Activated CD8-positive, alpha-beta memory T cell treated with anti-CD3 and anti-CD28 coated beads for 48 hours (primary cell): ENCODE measurements around the gene NRCAM.
"Not testable (repeated sequence)": the region's sequence is repeated elsewhere in the genome, so short reads cannot be mapped to it uniquely, and the experiment has no call there.

ENCODE experiments used
- DNase-seq, 3 experiments: peaks; one replicate each; pipeline ENCODE4 v3.0.0-alpha.2; 2020; ENCODE audit warnings: low read depth in 2 of 3, low spot score in 2 of 3

NRCAM gene

DNA sequence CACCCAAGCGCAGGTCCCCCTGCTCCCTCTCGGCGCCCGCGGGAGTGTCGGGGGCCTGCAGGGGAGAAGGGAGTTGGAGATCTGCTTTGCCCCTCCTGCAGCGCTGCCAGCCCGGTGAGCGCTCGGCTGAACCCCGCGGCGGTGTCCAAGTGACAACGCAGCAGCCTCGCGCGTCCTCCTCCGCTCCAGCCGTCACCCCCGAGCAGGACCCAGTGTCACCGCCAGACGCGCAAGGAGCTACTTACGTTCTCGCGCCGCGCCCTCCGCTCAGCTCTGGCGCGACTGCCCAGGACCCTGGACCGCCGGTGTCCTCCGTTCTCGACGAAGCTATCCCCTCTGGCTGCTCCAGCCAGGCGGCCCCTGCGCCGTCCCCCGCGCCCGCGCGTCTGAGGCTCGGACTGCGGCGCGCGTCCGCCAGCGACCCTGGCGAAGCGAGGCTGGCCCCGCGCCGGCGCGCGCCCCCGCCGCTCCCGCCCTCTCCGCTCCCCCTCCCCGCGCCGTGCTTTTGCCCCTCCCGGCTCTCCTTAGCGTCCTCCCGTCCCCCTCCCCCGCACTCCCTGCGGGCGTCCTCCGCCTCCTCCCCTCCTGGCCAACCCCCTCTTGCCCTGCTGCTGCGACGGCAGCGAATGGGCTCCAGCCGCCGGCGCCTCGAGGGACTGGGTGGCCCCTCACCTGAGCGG is at the start of gene NRCAM:
NRCAM (minus strand) TSS at position 439 of the 680 bp plus-strand sequence. CDS start 216,372 bp downstream, outside the sequence.
- peak in 2 of 3 experiments; percentile 10 to 26 for DNase-seq

DNA sequence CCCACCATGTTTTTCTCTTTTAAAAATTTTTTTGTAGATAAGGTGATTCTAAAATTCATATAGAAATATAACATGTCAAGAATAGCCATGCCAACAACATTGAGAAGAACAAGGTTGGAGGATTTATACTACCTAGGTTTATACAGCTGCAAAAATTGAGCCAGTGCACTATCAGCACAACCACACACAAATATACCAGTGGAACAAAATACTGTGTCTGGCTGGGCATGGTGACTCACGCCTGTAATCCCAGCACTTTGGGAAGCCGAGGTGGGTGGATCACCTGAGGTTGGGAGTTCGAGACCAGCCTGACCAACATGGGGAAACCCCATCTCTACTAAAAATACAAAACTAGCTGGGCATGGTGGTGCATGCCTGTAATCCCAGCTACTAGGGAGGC is 48.3 kb upstream of the NRCAM start:
- not testable (repeated sequence) for DNase-seq

DNA sequence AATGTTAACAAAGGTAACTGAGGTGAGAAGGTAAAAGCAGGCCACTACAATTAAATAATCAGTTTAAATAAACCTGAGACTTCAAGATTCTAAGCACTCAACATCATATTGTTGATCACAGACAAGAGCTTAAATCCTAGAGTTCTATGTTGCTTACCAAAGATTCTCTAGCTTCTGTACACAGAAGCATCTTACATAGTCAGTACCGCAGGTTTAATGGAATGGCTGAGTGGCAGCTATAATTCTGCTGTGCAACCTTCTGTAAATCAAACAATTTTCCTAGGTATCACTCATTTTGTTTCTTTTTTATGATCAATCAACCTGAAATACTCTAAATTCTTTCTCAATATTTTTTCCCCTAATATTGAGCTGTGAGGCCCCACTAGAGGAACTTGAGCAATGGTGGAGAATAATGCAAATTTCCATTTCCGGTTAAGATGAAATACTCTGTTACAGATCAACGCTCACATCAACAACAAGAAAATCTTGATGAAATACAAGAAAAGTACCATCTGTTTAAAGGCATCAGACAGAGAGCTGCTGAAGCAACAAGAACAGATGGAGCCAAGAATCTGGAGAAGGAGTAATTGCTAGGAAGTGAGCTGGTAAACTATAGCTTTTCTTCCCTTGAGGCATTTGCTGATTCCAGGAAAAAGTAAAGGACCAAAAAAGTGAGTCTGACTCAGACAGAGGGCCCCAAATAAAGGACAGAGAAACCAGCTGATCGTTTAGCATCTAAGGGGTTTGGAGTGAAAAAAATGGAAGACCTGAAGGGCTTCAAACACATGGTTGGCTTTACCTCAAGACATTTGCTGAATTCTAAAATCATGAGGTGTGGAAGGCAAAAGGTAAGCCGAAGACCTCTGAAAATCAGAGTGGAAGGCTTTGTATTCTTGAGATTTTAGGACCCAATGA is 47.1 kb upstream of the NRCAM start:
- no peak for DNase-seq

DNA sequence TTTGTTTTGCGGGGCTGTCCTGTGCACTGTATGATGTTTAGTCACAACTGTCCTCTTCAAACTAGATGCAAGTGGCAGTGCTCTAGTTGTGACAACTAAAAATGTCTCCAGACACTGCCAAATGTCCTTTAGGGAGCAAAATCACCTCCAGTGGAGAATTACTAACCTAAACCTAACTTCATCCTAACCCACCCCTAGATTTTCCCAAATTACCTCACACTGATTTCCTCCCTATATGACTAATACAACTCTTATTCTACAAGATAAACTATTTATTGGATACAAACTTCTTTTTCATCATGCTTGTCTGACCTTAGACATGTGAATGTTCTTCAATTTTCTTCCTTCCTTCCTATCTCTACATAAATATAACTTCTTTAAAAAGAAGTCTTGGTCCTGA is 43.3 kb upstream of the NRCAM start:
- no peak for DNase-seq

DNA sequence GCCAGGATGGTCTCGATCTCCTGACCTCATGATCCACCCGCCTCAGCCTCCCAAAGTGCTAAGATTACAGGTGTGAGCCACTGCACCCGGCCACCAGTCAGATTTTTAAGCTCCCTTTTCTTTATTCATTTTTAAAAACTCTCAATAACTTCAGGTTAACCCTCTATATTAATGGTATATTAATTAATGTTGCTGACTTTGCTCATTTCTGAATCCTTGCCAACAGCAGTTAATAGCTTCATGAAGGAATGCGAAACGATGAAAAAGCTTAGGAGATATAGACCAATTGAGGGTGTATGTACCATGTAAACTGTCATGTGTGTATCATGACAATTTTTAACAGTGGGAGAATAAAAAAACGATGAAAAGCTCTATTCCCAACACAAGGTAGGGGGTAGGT is 42.2 kb upstream of the NRCAM start:
- DNase-seq = no peak

DNA sequence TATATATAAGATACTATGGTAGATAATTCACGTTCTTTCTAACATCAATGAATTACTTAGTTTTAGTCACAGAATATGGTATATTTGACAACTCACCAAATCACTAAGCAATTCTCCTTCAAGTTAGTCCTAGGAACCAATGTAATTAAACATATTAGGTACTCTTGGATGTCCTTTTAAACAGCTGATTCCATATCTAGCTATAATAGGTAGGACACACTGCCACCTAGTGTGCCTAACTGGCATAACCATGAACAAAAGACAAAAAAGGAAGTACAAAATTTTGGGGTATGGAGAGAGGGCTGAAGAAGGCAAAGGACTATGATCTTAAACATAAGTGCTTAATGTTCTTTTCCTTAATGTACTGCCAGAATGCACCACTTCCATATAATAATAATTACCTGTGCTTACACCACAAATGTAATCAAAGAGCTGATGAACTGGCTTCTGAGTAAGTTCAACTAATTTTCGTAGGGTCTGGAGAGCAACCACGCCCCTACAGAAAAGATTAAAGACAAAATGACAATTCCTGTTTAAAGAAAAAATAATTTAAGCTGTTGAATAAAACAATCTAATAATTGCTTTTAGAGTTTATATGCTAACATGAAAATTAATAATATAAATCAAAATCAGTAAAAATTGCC is 41.0 kb upstream of the NRCAM start:
- no peak for DNase-seq

DNA sequence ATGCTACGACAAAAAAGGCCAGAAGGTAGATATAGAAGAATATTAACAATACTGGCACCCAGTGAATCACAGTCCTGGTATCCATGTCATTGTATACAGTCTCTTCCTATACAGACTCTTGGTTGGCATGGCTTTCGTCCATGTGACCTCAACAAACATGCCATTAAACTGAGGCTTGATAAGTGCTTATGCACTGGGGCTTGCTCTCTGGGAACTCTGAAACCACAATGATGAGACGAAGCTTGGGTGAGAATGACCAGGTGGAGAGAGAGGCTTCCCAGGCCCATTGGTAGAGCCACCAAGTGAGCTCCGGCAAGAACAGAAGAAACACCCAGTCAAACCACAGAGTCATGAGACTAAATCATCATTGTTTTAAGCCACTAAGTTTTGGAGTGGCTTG is 36.5 kb upstream of the NRCAM start:
- DNase-seq = no peak

DNA sequence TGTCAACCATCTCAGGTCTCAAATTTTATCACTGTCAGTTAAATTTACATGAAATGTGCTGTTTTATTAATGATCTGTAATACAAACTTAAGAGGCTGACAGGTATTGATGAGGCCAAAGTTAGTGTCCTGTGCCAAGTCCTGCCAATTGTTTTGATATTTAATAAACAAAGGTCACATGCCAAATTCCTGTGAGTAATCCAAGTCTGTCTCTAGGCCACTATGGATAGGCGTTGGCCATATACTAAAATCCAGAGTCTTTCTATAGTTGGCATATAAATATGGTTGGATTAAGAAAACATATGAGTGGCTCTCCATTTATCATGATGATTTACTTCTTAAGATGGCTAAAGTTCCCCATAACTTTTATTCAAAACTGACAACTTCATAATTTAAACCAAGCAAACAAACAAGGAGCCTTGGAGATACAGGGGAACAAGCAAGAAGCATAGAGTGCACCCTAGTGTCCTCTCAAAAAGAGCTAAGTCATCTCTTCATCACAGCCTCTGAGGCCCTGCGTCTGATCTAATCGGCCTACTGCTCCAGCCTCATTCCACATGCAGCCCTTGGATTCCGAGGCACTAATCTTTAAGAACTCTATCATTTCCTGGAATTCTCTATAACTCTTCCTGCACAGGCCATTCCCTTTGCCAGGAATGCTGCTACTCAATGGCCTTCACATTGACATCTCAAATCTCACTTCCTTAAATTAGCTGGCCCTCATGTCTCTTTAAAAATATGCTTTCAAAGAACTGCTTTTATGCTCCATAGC is 32.7 kb upstream of the NRCAM start:
- DNase-seq = no peak

DNA sequence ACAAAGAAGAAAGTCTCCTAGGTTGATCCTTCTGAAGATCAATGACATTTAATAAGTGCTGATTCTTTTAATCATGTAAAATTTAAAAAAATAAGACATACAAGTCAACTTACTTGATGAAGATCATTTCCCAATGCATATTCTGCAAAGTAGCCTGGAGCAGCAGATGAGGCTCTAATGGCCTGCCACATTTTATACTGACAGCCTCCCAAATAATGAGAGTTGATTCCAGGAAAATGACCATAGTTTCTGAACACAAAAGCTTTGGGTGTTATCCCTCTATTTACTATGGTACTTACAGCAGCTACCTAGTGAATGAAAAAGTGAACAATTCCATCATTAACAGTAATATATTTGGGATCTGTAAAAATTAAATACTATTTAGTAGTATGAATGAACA is 31.4 kb upstream of the NRCAM start:
- DNase-seq = no peak

DNA sequence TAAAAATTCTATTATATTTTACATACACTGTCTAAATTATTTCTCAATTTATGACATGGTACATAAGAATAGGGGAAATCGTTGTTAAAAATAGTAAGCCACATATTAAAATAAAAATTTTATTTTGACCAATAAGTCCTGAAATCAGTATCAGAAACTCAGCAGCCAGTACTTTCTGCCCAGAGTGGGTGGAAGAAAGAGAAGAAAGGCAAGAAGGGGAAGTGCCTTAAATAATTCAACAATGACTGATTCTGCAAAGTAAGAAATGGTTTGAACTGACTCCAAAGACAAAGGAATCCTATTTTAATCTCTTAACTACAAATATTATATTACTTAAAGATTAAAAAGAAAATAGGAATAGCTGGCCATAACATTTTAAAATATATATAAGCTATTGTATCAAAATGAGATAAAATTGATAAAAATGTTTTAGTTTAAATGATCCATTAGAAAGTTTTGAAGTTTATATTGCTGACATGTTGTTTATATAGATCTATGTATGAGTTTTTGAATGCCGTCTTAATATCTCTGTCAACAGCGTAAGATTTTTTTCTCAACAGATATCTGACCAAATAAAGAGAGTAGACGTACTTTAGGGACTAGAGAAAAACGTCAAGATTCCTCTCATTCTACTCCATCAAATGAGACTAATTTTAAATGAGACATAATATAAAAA is 30.2 kb upstream of the NRCAM start:
- no peak for DNase-seq

DNA sequence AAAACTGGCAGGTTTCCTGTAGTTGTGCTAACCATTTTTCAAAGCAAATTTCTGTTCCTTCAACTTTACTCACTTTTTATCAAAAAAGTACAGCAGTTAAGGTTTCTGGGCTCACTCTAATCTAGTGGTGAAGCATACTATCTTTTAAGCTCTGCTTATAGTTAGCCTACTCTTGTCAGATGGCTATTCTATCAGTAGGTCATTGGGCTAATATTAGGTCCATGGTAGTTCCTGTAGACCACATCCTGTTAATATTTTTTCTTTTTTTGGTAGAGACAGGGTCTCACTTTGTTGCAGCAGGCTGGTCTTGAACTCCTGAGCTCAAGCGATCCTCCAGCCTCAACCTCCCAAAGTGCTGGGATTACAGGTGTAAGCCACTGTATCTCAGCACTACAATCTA is 27.9 kb upstream of the NRCAM start:
- DNase-seq = no peak

DNA sequence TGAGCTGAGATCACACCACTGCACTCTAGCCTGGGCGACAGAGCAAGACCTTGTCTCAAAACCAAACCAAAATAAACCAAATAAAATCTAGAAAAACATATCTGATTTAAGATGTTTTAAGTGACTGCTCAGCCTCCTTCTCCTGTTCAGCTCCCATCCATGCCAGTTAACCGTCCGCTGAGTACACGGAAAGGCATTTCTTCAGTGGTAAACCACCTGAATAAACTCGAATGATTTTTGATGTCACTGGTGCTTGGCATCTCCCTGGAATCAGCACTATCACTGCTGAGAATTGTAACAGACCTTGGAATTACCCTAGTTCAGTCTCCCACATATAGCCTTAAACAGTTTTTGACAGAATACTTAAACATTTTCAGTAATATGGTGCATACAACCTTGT is 24.1 kb upstream of the NRCAM start:
- no peak for DNase-seq

DNA sequence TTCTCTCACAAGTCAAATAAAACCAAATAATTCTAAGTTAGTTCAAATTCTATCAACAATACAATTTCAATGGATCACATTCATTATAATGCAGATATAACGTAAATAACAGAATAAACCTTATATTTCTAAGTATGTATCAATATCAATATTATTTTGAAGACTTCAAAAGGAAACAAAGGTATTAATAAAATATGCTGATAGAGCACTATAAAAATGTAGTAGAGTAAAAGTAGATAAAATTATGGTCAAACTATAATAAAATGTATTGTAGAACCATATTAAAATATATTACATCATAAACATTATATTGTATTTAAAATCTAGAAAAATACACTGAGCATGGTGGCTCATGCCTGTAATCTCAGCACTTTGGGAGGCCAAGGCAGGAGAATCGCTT is 23.5 kb upstream of the NRCAM start:
- no peak for DNase-seq

DNA sequence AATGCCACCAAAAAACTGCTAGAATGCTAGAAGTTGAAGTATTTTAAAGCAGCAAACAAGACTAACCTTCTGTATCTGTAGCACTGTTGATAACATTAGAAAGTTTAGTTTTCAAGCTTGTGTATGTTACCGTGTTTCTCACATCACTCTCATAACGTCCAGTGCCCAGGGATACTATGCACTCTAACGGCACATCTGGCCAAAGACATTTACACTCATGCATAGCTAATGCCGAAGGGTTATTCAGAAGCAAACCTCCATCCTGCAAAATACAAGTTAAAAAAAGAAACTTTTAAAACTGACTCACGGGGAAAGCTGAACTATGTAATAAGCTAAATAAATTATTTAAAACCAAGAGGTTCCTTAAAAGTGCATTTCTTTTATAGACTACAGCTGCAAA is 22.9 kb upstream of the NRCAM start:
- no peak for DNase-seq

DNA sequence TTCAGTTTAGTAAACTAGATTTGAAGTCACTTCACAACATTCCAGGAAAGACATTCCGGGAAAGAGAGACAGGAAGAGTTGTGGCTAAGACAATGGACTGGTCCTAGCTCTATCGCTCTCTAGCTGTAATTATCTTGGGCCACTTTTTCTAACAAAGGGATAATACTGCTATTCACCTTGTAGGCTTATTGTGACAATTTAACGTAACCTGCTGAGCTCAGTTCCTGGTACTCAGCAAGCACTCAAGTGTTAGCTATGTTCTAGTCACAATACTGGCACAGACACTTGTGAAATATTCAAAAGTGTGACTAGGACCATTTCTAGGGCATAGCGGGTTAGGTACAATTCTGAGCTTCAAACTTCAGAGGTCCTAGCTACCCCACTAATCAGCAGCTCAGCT is 12.0 kb upstream of the NRCAM start:
- no peak for DNase-seq

DNA sequence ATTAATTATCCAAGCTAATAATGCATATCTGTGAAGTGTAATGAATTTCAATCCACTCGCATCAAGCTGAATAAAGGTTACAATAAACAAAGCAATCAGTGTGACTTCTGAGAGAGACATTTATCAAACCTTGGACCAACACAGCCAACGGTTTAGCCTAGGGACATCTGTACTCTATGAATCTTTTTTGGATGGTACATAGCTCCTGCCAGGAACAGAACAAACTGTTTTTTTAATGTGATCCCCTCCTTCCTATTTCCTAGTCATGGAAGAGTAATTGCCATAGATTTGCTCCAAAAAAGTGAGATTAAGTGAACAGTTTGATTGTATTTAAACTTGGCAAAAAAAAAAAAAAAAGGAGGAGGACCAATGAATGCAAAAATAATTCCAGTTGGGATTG is 11.2 kb upstream of the NRCAM start:
- no peak for DNase-seq

DNA sequence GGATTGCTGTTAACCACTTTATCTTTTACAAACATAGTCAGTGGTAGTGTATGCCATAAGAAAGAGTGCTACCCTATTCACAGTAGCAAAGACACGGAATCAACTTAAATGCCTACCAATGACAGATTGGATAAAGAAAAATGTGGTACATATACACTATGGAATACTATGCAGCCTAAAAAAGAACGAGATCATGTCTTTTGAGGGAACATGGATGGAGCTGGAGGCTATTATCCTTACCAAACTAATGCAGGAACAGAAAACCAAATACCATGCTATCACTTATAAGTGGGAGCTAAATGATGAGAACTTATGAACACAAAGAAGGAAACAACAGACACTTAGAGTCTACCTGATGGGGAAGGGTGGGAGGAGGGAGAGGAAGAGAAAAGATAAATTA is 10.1 kb upstream of the NRCAM start:
- not testable (repeated sequence) for DNase-seq

DNA sequence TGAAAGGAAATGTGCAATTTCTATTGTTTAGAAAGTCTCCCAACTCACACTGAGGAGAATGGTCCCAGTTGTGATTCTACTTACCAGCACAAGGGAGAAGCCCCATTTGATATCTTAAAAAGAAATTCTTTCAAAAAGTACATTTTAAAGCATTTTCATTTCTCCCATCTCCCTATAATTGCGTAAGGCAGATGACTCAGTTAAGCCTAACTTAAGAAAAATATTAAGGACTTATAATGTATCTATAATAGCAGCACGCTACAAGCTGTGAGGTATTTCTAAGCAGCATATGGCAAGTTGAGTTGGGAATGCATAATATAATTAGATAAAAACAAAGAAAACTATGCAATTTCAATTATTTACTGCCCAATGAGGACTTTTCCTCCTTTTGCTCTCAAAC is 8.5 kb upstream of the NRCAM start:
- no peak for DNase-seq

DNA sequence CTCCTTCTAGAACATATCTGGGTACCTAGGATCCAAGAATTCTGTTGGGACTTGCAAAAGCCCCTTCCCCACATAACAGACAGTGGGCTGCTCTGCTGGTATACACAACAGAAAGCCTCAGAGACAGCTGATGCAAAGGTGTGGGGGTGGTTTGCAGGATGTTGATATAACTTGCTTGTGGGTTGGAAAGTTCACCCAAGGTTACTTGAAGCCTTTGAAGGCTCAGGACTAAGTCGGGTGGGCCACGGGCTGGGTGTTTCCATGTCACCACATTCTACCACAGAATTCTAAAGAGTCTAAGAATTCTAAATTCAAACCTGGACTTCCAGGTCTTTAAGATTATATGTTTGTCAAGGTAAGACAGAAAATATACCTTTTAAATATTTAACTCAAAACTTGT is 7.4 kb upstream of the NRCAM start:
- DNase-seq = no peak

DNA sequence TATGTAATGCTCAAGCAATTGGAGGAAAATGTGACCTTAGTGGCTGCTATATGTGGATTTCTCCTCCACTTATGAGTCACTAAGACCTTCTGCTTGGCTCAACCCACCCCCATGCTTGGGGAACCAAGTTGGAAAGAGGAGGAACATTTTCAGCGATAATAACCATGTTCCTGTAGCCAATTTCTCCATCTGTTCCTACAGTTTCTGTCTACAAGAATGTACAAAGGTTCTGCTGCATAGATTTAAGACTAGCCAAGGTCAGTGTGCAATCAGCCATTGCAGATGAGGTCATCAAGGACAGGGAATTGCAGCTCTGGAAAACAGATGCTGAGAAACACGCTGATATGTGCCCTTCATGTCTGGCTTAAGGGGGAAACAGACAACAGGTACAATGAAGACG is 5.6 kb upstream of the NRCAM start:
- no peak for DNase-seq

DNA sequence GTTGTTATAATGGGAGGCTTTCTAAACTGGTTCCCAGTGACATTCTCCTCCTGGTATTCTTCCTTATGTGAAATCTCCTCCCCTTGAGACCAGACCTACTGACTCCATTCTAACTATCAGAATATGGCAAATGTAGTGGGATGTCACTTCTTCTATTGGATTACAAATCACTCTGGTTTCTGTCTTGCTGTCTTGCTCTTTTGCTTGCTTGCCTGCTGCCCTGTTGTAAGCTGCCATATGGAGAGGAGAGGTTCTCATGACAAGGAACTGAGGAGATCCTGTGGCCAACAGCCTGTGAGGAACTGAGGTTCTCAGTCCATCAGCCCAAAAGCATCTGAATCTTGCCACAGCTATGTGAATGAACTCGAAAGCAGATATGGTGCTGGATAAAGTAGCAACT is 4.7 kb upstream of the NRCAM start:
- no peak for DNase-seq
